Erythroblast (primary cell): ENCODE data around the gene TINAGL1.

Experiments
- DNase-seq, 2 experiments: peaks; one replicate each; lab custom pipeline; 2025; lab: John Stamatoyannopoulos, UW
- GATA1 ChIP-seq: IDR thresholded peaks from 2 replicates; pipeline ENCODE4 v1.6.1; 2011; ENCODE audit warnings: low read depth, mild to moderate bottlenecking, control low read depth, low read length, moderate library complexity
- POLR2A ChIP-seq: IDR thresholded peaks from 2 replicates; pipeline ENCODE4 v1.6.1; 2011; ENCODE audit warnings: mild to moderate bottlenecking, low read length

Gene TINAGL1, protein sequence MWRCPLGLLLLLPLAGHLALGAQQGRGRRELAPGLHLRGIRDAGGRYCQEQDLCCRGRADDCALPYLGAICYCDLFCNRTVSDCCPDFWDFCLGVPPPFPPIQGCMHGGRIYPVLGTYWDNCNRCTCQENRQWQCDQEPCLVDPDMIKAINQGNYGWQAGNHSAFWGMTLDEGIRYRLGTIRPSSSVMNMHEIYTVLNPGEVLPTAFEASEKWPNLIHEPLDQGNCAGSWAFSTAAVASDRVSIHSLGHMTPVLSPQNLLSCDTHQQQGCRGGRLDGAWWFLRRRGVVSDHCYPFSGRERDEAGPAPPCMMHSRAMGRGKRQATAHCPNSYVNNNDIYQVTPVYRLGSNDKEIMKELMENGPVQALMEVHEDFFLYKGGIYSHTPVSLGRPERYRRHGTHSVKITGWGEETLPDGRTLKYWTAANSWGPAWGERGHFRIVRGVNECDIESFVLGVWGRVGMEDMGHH

DNA sequence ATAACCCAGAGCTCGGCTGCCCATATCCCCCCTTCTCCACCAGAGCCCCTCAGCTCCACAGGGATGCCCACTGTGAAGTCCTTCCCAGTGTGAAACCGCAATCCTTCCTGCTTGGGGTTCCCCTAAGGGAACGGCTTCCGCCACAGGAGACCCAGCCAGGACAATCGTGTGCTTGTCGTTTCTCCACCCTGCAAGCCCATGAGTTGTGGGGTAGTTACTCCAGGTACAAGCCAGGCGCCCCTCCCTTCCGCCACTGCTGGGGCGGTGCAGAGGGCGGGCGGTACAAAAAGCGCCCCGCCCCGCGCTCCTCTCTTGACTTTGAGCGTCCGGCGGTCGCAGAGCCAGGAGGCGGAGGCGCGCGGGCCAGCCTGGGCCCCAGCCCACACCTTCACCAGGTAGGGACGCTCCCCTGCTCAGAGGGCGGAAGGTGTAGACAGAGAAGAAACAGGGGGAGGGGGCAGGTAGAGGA lies at the start of gene TINAGL1:
Gene TINAGL1 (plus strand): TSS at position 315 of the 469 bp plus-strand sequence. CDS start 634 bp downstream, outside the sequence.
- no peak for DNase-seq
- TF ChIP-seq POLR2A: no peak
- TF ChIP-seq GATA1: no peak

DNA sequence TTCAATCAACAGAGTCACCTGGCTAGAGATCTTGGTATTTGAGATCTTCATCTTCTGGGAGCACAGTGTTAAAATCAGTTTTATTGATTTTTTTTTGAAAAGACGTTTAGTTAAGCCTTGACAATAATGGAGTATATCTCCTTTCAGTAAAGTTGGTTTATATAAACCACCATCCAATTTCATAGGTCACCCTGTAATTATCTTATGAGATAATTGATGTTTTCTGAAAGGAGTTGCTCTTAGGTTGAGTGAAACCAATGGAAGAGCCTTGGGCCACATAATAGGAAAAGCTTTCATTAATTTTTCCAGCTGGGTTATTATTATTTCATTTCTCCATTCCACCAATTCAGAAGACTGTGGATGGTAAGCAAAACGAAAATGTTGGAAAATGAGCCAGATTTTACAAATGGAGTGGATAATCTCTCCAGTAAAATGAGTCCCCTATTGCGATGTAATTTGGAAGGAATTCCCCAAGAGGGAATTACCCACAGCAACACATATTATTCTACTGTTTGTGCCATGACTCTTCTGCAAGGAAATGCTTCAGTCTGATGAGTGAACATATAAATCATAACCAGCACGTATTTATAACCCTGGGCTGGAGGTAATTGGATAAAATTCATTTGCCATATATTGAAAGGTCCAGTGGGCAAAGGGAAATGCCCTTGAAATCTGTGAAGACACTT lies 46.2 kb upstream of the TINAGL1 start:
- DNase-seq: no peak
- TF ChIP-seq POLR2A: no peak
- no peak for TF ChIP-seq GATA1

DNA sequence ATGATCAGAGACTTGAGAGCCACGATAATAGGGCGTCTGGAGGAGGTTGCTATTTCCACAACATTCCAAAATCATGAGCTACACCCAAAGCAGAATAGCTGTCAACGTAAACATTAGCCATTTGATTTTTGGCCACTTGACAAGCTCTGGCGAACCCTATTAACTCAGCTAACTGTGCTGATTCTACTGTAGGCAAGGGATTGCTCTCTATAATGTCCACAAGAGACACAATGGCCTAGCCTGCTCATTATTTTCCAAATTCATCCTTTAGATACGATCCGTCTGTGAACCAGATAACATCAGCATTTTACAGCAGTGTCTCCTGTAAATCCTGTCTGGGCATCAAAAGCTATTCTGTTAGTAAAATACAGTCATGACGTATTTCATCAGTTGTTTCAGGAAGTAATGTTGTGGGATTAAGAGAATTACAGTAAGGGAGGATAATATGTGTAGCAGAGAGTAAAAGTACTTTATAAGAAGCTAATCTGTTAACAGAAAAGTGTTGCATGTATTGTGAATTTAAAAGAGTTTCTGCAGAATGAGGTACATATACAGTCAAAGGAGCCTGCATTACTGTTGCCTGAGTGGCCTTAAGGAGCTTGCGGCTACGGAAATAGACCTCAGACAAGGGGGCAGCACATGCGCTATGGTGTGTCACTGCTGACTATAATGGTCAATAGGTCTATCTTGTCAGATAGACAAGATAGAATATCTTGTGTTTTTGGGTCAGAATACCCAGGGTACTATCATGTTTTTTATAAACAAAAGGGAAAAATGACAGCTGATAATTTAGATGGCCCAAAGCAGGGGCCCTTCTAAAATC lies 44.9 kb upstream of the TINAGL1 start:
- TF ChIP-seq GATA1: no peak
- TF ChIP-seq POLR2A: no peak
- DNase-seq: no peak

DNA sequence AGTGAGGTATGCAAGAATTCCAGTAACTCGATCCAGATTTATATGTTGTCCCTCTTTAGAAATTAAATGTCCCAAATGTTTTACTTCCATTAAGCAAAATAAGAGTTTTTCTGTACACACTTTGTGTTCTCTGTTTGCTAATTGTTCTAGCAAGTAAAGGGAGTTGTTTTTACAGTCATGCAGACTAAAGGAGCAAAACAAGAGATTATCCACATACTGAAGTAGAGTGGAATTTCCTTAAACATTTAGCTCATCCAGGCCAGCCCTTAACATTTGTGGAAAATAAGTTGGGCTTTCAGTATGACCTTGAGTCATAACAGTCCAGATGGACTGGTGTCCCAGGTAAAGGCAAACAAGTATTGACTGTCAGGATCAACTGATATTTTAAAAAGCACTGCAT lies 44.1 kb upstream of the TINAGL1 start:
- no peak for DNase-seq
- TF ChIP-seq POLR2A: no peak
- TF ChIP-seq GATA1: no peak

DNA sequence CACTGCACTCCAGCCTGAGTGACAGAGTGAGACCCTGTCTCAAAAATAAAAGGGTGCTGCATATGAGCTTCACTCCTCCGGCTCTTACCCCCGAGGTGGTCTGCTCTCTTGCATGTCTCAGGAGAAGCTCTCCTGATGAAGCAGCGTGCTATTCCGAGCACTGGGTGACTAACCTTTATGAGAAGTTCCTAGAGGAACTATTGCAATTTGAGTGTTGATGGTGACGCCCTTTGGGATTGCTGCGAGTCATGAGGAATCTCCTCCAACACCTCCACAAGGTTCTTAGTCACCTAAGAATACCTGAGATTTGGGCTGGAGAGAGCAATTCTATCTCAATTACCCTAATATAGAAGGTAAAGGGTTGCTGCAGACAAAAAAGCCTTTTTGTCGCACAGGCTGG lies 40.8 kb upstream of the TINAGL1 start:
- DNase-seq: no peak
- no peak for TF ChIP-seq GATA1
- no peak for TF ChIP-seq POLR2A

DNA sequence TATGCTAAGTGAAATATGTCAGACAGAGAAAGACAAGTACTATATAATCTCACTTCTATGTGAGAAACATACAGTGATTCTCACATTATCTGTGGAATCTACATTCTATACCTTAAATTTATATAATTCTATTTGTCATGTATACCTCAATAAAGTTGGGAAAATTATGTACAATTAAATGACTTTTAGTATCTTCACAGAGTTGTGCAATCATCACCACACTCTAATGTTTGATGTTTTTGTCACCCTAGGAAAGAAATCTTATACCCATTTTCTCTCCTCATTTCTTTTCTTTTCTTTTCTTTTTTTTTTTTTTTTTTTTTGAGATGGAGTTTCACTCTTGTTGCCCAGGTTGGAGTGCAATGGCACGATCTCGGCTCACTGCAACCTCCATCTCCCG lies 37.0 kb upstream of the TINAGL1 start:
- no peak for DNase-seq
- TF ChIP-seq POLR2A (no peak), GATA1 (no peak)

DNA sequence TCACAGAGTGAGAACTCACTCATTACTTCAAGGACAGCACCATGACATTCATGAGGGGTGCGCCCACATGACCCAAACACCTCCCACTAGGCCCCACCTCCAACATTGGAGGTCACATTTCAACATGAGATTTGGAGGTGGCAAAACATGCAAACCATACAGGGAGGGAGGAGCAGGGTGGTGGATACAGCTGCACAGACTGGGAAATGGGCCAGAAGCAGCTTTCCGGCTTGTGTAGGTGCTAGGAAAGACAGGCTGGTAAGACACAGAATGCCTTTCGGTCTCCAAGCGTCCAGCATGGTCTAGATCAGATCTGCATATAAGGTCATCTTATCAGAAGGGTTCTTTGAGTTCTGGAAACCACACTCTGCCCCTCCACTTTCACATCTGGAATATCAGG lies 35.1 kb upstream of the TINAGL1 start:
- TF ChIP-seq POLR2A (no peak), GATA1 (no peak)
- no peak for DNase-seq

DNA sequence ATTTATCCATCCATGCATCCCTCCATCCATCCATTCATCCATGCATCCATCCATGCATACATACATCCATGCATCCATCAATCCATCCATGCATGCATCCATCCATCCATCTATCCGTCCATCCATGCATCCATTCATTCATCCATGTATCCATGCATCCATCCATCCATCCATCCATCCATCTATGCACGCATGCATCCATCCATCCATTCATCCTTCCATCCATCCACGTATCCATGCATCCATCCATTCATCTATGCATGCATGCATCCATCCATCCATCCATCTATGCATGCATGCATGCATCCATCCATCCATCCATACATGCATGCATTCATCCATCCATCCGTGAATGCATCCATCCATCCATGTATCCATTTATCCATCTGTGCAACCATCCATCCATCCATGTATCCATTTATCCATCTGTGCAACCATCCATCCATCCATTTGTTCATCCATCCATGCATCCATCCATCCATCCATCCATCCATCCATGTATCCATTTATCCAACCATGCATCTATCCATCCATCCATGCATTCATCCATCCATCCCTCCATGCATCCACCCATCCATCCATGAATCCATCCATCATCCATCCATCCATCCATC lies 30.3 kb upstream of the TINAGL1 start:
- no peak for TF ChIP-seq GATA1
- no peak for TF ChIP-seq POLR2A
- DNase-seq: no peak

DNA sequence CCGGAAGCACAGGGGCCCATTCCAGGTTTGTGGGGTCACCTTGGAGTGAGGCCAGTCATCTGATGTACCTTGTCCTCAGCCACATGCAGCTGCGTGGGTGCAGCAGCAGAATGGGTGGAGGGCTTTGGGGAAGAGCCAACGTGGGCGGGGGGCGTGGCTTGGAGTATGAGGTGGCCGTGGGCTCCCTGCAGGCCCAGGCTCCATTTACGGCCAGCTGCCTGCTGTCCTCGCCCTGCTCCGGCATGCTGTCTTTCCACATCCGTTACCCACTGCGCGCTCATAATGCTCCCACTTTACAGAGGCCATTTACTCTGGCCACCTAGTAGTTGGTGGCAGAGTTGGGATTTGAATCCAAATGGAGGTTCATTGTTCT lies 27.8 kb upstream of the TINAGL1 start:
- TF ChIP-seq GATA1 (no peak), POLR2A (no peak)
- DNase-seq: peak in 1 of 2 experiments; percentile 39

DNA sequence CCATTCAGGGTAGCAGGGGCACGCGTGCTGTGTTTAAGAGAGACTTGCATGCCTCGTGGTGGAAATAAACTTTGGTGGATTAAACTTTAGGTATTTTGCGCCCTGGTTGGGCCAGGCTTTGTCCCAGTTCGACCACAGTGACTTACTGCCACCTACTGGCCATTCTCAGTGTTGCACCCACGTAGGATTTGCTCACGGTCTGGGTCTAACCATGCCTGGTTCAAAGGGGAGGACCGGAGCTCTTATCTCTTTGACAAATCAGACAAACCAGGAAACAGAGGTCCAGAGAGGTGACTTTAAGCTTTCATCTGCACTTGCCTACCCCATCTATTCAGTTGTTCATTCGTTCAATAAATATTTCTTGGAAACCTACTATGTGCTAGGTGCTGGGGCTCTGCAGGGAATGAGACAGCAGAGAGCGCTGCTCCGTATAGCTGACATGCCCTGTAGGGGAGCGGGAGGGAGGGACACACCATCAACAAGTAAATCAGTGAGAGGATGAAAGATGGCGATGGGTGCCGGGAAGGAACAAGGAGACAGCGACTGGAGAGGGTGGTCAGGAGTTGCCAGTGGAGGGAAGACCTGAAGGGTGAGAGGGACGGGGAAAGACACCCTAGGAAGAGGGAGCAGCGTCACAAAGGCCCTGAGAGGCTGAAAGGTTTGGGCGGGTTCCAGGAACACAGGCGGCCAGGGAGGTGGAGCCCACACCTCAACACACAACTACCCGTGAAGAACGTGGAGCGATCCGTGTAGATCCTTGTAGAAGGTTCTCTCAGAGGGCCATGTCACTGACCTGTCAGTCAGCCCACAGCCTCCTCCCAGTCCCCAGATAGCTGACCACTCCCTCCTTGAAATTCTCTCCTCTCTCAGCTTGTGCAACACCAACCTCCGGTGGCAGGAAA lies 27.2 kb upstream of the TINAGL1 start:
- no peak for TF ChIP-seq GATA1
- TF ChIP-seq POLR2A: no peak

DNA sequence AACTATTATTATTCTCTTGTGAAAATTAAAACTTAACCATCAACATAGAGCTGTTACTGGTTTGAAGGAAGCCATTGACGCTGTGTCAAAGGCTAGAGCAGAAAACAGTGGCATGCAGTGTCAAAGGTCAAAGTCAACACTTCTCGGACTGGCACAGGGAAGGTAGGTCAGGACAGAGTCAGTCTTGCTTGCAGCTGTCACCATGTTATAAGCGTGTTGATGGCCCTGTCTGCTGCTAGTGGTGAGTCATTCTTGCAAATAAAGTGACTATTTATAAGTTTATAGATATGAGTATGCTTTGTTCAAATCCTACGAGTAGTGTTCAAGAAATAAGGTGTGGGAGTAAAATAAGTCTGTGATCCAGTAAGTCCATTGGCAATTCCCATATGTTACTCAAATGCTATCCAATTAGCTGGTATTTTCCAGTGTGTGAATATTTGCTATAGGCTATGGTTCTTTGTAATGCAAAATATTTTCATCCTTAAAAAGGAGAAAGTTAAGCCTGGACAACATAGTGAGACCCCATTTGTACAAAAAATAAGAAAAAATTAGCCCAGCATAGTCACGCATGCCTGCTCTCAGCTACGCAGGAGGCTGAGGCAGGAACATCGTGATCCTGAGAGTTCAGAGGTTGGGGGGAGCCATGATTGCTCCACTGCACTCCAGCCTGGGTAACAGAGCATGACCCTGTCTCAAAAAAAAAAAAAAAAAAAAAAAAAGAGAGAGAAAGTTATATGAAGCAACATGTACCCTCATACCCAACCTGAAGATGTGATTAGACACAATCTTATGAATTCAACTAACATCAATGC lies 26.3 kb upstream of the TINAGL1 start:
- DNase-seq: no peak
- TF ChIP-seq POLR2A (no peak), GATA1 (no peak)

More for the DNA sequence above, 27.2 kb upstream of the TINAGL1 start:
- peak; percentile 80 to 90 for DNase-seq

DNA sequence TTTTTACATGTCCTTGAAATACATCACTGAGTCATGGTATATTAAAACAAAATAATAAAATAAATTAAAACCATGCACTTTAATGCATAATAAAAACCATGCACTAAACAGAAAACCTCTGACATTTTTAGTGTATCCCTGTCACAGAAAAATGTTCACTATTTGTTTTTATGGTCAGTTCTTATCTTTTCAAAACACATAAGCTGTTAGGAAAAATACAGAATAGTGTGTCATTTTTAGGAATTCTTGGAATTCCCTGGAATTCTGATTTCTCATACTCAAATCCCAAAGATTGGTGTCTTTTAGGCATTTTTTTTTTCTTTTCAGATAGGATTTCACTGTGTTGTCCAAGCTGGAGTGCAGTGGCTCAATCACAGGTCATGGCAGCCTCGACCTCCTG lies 25.1 kb upstream of the TINAGL1 start:
- no peak for DNase-seq
- TF ChIP-seq GATA1 (no peak), POLR2A (no peak)
